Measurements from ENCODE around the gene COL11A2. TPM values are rescaled to one million over a fixed set of nuclear protein-coding genes. Genes with fewer than 3 reads are reported as not detected.

The COL11A2 gene
- 0.14 and 0.22 TPM in 2 replicates for total RNA-seq

GRCh38 chr6:33192105-33192646, at the start of gene COL11A2:
Gene COL11A2 (minus strand): TSS chr6:33192467. CDS start chr6:33192240, 227 bp downstream.

GRCh38 chr6:33208091-33208967, 16.1 kb upstream of the COL11A2 start, which contains the start of gene RING1:
Gene RING1 (plus strand): TSS chr6:33208500. CDS start chr6:33208823, 323 bp downstream.

GRCh38 chr6:33204415-33205190, 12.3 kb upstream of the COL11A2 start, which contains the start of gene HSD17B8:
Gene HSD17B8 (plus strand): TSS chr6:33204655. CDS start chr6:33204669, 14 bp downstream.

GRCh38 chr6:33200219-33201146, 8.2 kb upstream of the COL11A2 start, which contains the start of the genes RXRB and SLC39A7:
Gene RXRB (minus strand): TSS chr6:33200665. CDS start chr6:33200476, 189 bp downstream.
Gene SLC39A7 (plus strand): TSS chr6:33200867. CDS start chr6:33201246, 379 bp downstream.

Small RNA genes within 50 kb of the gene (small RNA-seq; reads per million reads assigned to genes)
- gene MIR219A1 (ENCODE audit: low replicate concordance) (0.39 reads per million, percentile 10 among the genes with 10 or more reads in this experiment), gene RNY4P10 (ENCODE audit: low replicate concordance) (1.2 reads per million, percentile 53 among the genes with 10 or more reads in this experiment)

Other genes with a start within 250 kb of the COL11A2 start
- gene HLA-DMA, start 239.4 kb downstream of the COL11A2 start, total RNA-seq: 0.14 and 1.5 TPM in 2 replicates
- 153 and 186 TPM in 2 replicates for gene BRD2, start 223.9 kb downstream of the COL11A2 start, total RNA-seq
- gene HLA-DOA, start 182.9 kb downstream of the COL11A2 start, total RNA-seq: not detected in 2 replicates
- 2.4 TPM in 1 of 2 replicates, not detected in the other for gene HLA-DPA1, start 118.8 kb downstream of the COL11A2 start, total RNA-seq
- gene HLA-DPB1, start 116.5 kb downstream of the COL11A2 start, total RNA-seq: 4.9 TPM in 1 of 2 replicates, not detected in the other
- gene RXRB, start 8.2 kb upstream of the COL11A2 start, total RNA-seq: 23.5 and 24.5 TPM in 2 replicates
- 157 and 224 TPM in 2 replicates for gene SLC39A7, start 8.4 kb upstream of the COL11A2 start, total RNA-seq
- gene HSD17B8, start 12.2 kb upstream of the COL11A2 start, total RNA-seq: 1.0 and 1.5 TPM in 2 replicates
- gene RING1, start 16.0 kb upstream of the COL11A2 start, total RNA-seq: 20.8 and 39.2 TPM in 2 replicates
- gene VPS52, start 79.4 kb upstream of the COL11A2 start, total RNA-seq: 39.0 and 43.2 TPM in 2 replicates
- gene RPS18, start 79.6 kb upstream of the COL11A2 start, total RNA-seq: 1,400 and 3,187 TPM in 2 replicates
- gene B3GALT4, start 84.7 kb upstream of the COL11A2 start, total RNA-seq: 2.4 and 2.6 TPM in 2 replicates
- 76.8 and 93.1 TPM in 2 replicates for gene WDR46, start 96.8 kb upstream of the COL11A2 start, total RNA-seq
- gene PFDN6, start 97.1 kb upstream of the COL11A2 start, total RNA-seq: 22.8 and 29.9 TPM in 2 replicates
- gene RGL2, start 106.5 kb upstream of the COL11A2 start, total RNA-seq: 24.3 and 30.4 TPM in 2 replicates
- gene TAPBP, start 121.6 kb upstream of the COL11A2 start, total RNA-seq: 134 and 176 TPM in 2 replicates
- gene ZBTB22, start 125.3 kb upstream of the COL11A2 start, total RNA-seq: 17.5 and 18.3 TPM in 2 replicates
- 49.4 and 66.5 TPM in 2 replicates for gene DAXX, start 130.5 kb upstream of the COL11A2 start, total RNA-seq
- gene KIFC1, start 199.4 kb upstream of the COL11A2 start, total RNA-seq: 1.1 and 68.3 TPM in 2 replicates
- 31.1 and 35.2 TPM in 2 replicates for gene PHF1, start 218.5 kb upstream of the COL11A2 start, total RNA-seq
- 169 and 185 TPM in 2 replicates for gene CUTA, start 225.6 kb upstream of the COL11A2 start, total RNA-seq
- 6.7 and 7.0 TPM in 2 replicates for gene SYNGAP1, start 227.6 kb upstream of the COL11A2 start, total RNA-seq